ENCODE data around the gene PTCH1.

The PTCH1 gene

GRCh38 chr9:95446259-95446658 is 70.5 kb downstream of the PTCH1 start:
- H3K27ac ChIP-seq (ENCODE audit: low read depth, low read length) = no peak overlapping the region
- peaks cover 15 to 64% of the 10 kb centered on the region in 2 donors for H3K36me3 ChIP-seq (ENCODE audit: control insufficient read depth in 1 of 2, insufficient read depth in 2 of 2, low read length in 2 of 2)
- H3K9me3 ChIP-seq (ENCODE audit: control insufficient read depth in 1 of 2, low read length in 2 of 2) = no peaks in the 10 kb centered on the region
- H3K27me3 ChIP-seq (ENCODE audit: control insufficient read depth in 1 of 2, insufficient read depth in 2 of 2, low read length in 2 of 2) = no peaks in the 10 kb centered on the region
- H3K4me3 ChIP-seq (ENCODE audit: low read depth in 1 of 2, low read length in 2 of 2) = no peak overlapping the region
- H3K4me1 ChIP-seq (ENCODE audit: control insufficient read depth in 1 of 2, insufficient read depth in 2 of 2, low read length in 2 of 2) = no peaks in the 10 kb centered on the region
- H3K9ac ChIP-seq (ENCODE audit: low read depth in 1 of 2, low read length in 2 of 2) = no peak overlapping the region

DNA sequence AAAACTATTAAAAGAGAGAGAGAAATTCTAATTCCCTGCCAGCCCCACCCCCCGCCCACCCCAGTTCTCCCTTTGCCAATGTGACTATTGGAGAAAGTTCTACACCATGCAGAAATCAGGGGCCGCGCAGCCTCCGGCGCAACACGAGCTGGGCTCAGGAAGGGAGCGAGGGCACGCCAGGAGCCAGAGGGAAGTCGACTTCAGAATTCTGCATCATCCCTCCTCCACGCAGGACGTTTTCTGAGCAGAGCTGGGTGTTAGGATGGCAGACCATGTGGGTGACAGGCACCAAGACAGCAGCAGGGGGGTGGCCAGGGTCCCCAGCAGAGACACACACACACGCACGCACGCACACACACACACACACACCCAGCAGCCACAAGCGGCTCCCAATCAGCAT is 72.6 kb downstream of the PTCH1 start:
- H3K27ac ChIP-seq (ENCODE audit: low read depth, low read length) = no peak overlapping the region
- H3K4me3 ChIP-seq (ENCODE audit: low read depth in 1 of 2, low read length in 2 of 2) = no peak overlapping the region
- H3K36me3 ChIP-seq (ENCODE audit: control insufficient read depth in 1 of 2, insufficient read depth in 2 of 2, low read length in 2 of 2) = peaks cover 9 to 47% of the 10 kb centered on the region in 2 donors
- H3K4me1 ChIP-seq (ENCODE audit: control insufficient read depth in 1 of 2, insufficient read depth in 2 of 2, low read length in 2 of 2) = no peaks in the 10 kb centered on the region
- H3K27me3 ChIP-seq (ENCODE audit: control insufficient read depth in 1 of 2, insufficient read depth in 2 of 2, low read length in 2 of 2) = no peaks in the 10 kb centered on the region
- no peak overlapping the region for H3K9ac ChIP-seq (ENCODE audit: low read depth in 1 of 2, low read length in 2 of 2)
- H3K9me3 ChIP-seq (ENCODE audit: control insufficient read depth in 1 of 2, low read length in 2 of 2) = no peaks in the 10 kb centered on the region

DNA sequence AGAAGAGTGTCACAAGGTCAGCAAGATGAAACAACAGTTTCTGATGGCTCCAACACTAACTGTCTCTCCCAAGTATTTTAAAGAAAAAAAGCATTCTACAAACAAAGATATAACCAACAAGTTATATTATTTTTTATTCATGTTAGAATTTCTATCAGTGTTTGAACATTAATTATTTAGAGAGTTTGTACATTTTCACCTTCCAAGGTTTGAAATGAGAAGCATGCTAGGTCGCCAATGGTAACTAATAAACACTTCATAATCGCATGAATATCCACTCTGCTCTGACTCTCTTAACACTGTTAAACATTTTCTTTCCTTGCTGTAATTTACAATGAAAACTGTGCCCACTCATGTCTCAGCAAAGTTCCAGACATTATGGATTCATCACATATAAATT is 73.5 kb downstream of the PTCH1 start:
- Histone ChIP-seq H3K4me3 (ENCODE audit: low read depth in 1 of 2, low read length in 2 of 2) (no peak overlapping the region), H3K9me3 (ENCODE audit: control insufficient read depth in 1 of 2, low read length in 2 of 2) (no peaks in the 10 kb centered on the region), H3K27me3 (ENCODE audit: control insufficient read depth in 1 of 2, insufficient read depth in 2 of 2, low read length in 2 of 2) (no peaks in the 10 kb centered on the region), H3K9ac (ENCODE audit: low read depth in 1 of 2, low read length in 2 of 2) (no peak overlapping the region), H3K27ac (ENCODE audit: low read depth, low read length) (no peak overlapping the region), H3K4me1 (ENCODE audit: control insufficient read depth in 1 of 2, insufficient read depth in 2 of 2, low read length in 2 of 2) (no peaks in the 10 kb centered on the region), H3K36me3 (ENCODE audit: control insufficient read depth in 1 of 2, insufficient read depth in 2 of 2, low read length in 2 of 2) (peaks cover 7 to 39% of the 10 kb centered on the region in 2 donors)

DNA sequence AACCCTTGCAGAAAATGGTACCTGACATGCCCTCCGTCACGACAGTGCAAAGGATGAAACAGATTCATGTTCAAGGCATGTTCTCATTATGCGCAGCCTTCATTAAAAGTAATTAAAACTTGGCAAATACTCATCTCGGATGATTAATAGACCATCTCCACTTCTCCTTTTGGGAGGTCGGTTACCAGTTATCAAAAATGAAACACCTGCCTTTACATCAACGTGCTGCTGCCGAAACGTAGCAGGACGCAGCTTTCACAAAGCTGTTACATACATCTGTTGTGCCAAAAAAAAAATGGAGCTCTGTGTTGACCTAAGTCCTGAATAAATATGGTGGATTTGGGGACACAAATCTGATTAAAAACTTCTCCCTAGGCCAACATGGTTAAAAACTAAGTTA is 75.7 kb downstream of the PTCH1 start:
- Histone ChIP-seq H3K4me3 (ENCODE audit: low read depth in 1 of 2, low read length in 2 of 2) (no peak overlapping the region), H3K4me1 (ENCODE audit: control insufficient read depth in 1 of 2, insufficient read depth in 2 of 2, low read length in 2 of 2) (no peaks in the 10 kb centered on the region), H3K9ac (ENCODE audit: low read depth in 1 of 2, low read length in 2 of 2) (no peak overlapping the region), H3K36me3 (ENCODE audit: control insufficient read depth in 1 of 2, insufficient read depth in 2 of 2, low read length in 2 of 2) (peaks cover 6 to 18% of the 10 kb centered on the region in 2 donors), H3K27ac (ENCODE audit: low read depth, low read length) (no peak overlapping the region), H3K27me3 (ENCODE audit: control insufficient read depth in 1 of 2, insufficient read depth in 2 of 2, low read length in 2 of 2) (no peaks in the 10 kb centered on the region), H3K9me3 (ENCODE audit: control insufficient read depth in 1 of 2, low read length in 2 of 2) (no peaks in the 10 kb centered on the region)

DNA sequence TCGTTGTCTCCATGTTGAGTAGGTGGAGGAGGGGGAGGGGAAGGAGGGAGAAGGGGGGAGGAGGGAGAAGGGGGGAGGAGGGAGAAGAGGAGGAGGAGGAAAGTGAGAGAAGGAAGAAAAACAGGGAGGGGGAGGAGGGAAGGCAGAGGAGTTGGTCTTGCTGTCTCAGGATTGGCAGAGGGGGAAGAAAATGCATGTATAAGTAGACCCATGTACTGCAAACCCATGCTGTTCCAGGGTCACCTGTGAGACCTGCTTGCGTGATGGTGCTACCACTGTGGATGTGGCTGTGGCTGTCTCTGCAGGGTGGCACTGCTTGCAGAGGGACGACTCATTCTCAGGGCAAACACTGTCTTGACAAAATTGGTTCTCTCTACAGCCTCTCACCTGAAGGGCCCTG is 76.3 kb downstream of the PTCH1 start:
- H3K9me3 ChIP-seq (ENCODE audit: control insufficient read depth in 1 of 2, low read length in 2 of 2) = no peaks in the 10 kb centered on the region

GRCh38 chr9:95438561-95439357 is 78.0 kb downstream of the PTCH1 start:
- peaks cover 0 to 3% of the 10 kb centered on the region in 2 donors for H3K4me1 ChIP-seq (ENCODE audit: control insufficient read depth in 1 of 2, insufficient read depth in 2 of 2, low read length in 2 of 2)
- H3K9ac ChIP-seq (ENCODE audit: low read depth in 1 of 2, low read length in 2 of 2) = no peak overlapping the region
- peaks cover 0 to 3% of the 10 kb centered on the region in 2 donors for H3K36me3 ChIP-seq (ENCODE audit: control insufficient read depth in 1 of 2, insufficient read depth in 2 of 2, low read length in 2 of 2)
- H3K27ac ChIP-seq (ENCODE audit: low read depth, low read length) = no peak overlapping the region
- H3K27me3 ChIP-seq (ENCODE audit: control insufficient read depth in 1 of 2, insufficient read depth in 2 of 2, low read length in 2 of 2) = no peaks in the 10 kb centered on the region
- no peaks in the 10 kb centered on the region for H3K9me3 ChIP-seq (ENCODE audit: control insufficient read depth in 1 of 2, low read length in 2 of 2)
- no peak overlapping the region for H3K4me3 ChIP-seq (ENCODE audit: low read depth in 1 of 2, low read length in 2 of 2)

More for the DNA sequence above, 76.3 kb downstream of the PTCH1 start:
- H3K4me1 ChIP-seq (ENCODE audit: control insufficient read depth in 1 of 2, insufficient read depth in 2 of 2, low read length in 2 of 2) = no peaks in the 10 kb centered on the region
- H3K9ac ChIP-seq (ENCODE audit: low read depth in 1 of 2, low read length in 2 of 2) = no peak overlapping the region
- no peak overlapping the region for H3K27ac ChIP-seq (ENCODE audit: low read depth, low read length)
- H3K4me3 ChIP-seq (ENCODE audit: low read depth in 1 of 2, low read length in 2 of 2) = no peak overlapping the region
- H3K36me3 ChIP-seq (ENCODE audit: control insufficient read depth in 1 of 2, insufficient read depth in 2 of 2, low read length in 2 of 2) = peaks cover 5 to 15% of the 10 kb centered on the region in 2 donors
- no peaks in the 10 kb centered on the region for H3K27me3 ChIP-seq (ENCODE audit: control insufficient read depth in 1 of 2, insufficient read depth in 2 of 2, low read length in 2 of 2)

DNA sequence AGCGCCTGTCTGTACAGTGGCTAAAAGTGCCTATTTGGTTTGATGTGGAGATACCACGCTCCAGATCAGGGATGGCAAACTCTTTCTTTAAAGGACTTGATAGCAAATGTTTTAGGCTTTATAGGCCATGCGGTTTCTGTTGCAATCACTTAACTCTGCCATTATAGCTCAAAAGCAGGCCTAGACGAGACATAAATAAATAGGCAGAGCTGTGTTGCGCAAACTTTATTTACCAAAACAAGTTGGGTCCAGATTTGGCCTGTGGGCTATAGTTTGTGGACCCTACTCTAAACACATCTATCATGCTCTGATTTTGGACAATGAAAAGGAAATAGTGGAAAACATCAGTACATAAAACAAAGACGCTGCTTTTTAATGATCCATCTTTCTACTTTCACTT is 79.2 kb downstream of the PTCH1 start:
- Histone ChIP-seq H3K4me3 (ENCODE audit: low read depth in 1 of 2, low read length in 2 of 2) (no peak overlapping the region), H3K9me3 (ENCODE audit: control insufficient read depth in 1 of 2, low read length in 2 of 2) (no peaks in the 10 kb centered on the region), H3K27me3 (ENCODE audit: control insufficient read depth in 1 of 2, insufficient read depth in 2 of 2, low read length in 2 of 2) (no peaks in the 10 kb centered on the region), H3K36me3 (ENCODE audit: control insufficient read depth in 1 of 2, insufficient read depth in 2 of 2, low read length in 2 of 2) (peaks cover 0 to 1% of the 10 kb centered on the region in 2 donors), H3K27ac (ENCODE audit: low read depth, low read length) (no peak overlapping the region), H3K9ac (ENCODE audit: low read depth in 1 of 2, low read length in 2 of 2) (no peak overlapping the region), H3K4me1 (ENCODE audit: control insufficient read depth in 1 of 2, insufficient read depth in 2 of 2, low read length in 2 of 2) (peaks cover 0 to 3% of the 10 kb centered on the region in 2 donors)

- no peak overlapping the region for H3K27ac ChIP-seq (ENCODE audit: low read depth, low read length)
- H3K9ac ChIP-seq (ENCODE audit: low read depth in 1 of 2, low read length in 2 of 2) = no peak overlapping the region
- H3K27me3 ChIP-seq (ENCODE audit: control insufficient read depth in 1 of 2, insufficient read depth in 2 of 2, low read length in 2 of 2) = no peaks in the 10 kb centered on the region
- H3K4me1 ChIP-seq (ENCODE audit: control insufficient read depth in 1 of 2, insufficient read depth in 2 of 2, low read length in 2 of 2) = peaks cover 0 to 3% of the 10 kb centered on the region in 2 donors
- no peaks in the 10 kb centered on the region for H3K36me3 ChIP-seq (ENCODE audit: control insufficient read depth in 1 of 2, insufficient read depth in 2 of 2, low read length in 2 of 2)
- H3K9me3 ChIP-seq (ENCODE audit: control insufficient read depth in 1 of 2, low read length in 2 of 2) = no peaks in the 10 kb centered on the region
- H3K4me3 ChIP-seq (ENCODE audit: low read depth in 1 of 2, low read length in 2 of 2) = no peak overlapping the region
Observed at GRCh38 chr9:95436416-95436815, 80.4 kb downstream of the PTCH1 start.

DNA sequence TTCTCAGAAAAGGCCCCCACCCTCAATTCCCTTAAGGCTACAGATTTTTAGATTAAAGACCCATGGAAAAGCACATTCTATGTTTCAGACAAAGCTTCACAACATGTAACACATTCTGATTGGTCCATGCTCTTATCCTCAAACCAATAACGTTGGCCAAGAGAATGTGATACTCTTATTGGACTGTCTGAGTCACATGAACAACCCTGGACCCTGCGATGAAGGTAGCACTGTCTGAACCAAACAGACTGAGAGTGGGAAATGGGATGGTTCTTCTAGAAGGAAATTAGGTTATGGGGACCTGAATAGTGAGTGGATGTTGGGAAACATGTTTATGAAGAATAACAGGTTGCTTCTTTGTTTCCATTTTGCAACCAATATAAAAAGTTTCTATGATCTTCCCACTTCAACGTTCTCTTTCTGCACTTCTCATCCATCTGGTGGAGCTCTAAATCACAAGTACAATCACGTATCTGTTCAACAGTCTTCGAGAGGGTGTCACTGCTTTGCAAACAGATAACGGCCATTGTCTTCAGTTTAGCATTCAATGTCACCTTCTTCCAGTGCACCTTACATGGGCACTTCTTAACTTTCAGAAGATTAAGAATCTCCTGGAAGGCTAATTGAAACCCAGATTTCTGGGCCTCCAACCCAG is 81.6 kb downstream of the PTCH1 start:
- Histone ChIP-seq H3K9ac (ENCODE audit: low read depth in 1 of 2, low read length in 2 of 2) (no peak overlapping the region), H3K36me3 (ENCODE audit: control insufficient read depth in 1 of 2, insufficient read depth in 2 of 2, low read length in 2 of 2) (no peaks in the 10 kb centered on the region), H3K4me3 (ENCODE audit: low read depth in 1 of 2, low read length in 2 of 2) (no peak overlapping the region), H3K9me3 (ENCODE audit: control insufficient read depth in 1 of 2, low read length in 2 of 2) (no peaks in the 10 kb centered on the region), H3K27me3 (ENCODE audit: control insufficient read depth in 1 of 2, insufficient read depth in 2 of 2, low read length in 2 of 2) (no peaks in the 10 kb centered on the region), H3K27ac (ENCODE audit: low read depth, low read length) (no peak overlapping the region), H3K4me1 (ENCODE audit: control insufficient read depth in 1 of 2, insufficient read depth in 2 of 2, low read length in 2 of 2) (peaks cover 0 to 3% of the 10 kb centered on the region in 2 donors)

Measured in duodenal mucosa (tissue), 2 donors.